Psoas muscle (tissue), 8 donors: ENCODE results near the gene ZC3H8. TPM values are rescaled to one million over a fixed set of nuclear protein-coding genes. Genes with fewer than 3 reads are reported as not detected.
"Not testable (repeated sequence)": the region's sequence is repeated elsewhere in the genome, so short reads cannot be mapped to it uniquely, and the experiment has no call there.

Source experiments
- ATAC-seq, 4 donors: fragments of 200-7000 bp; cut with Tn5 transposase; one replicate each; pipeline ENCODE4 v1.9.1; 2020; ENCODE audit warnings: moderate library complexity in 3 of 4, mild to moderate bottlenecking in 2 of 4
- DNase-seq, 2 donors: peaks; one replicate each; pipeline ENCODE4 v3.0.0-alpha.2; 2020
- H3K27ac ChIP-seq: fragments of 200-600 bp; one replicate; pipeline ENCODE4 v1.8.0; 2022
- H3K27me3 ChIP-seq, 3 donors: fragments of 200-600 bp in 1 of 3; one replicate each; pipeline versions ENCODE4 v1.6.1 to v1.8.0; 2013 to 2022; ENCODE audit warnings: low read length in 2 of 3, mild to moderate bottlenecking in 2 of 3, moderate library complexity in 1 of 3; ENCODE audit not compliant: insufficient read depth in 3 of 3
- H3K36me3 ChIP-seq, 2 donors: fragments of 200-600 bp in 1 of 2; one replicate each; pipeline versions ENCODE4 v1.6.1 to v1.8.0; 2013 to 2022; ENCODE audit warnings: low read depth in 1 of 2, mild to moderate bottlenecking in 1 of 2, moderate library complexity in 1 of 2; ENCODE audit not compliant: insufficient read depth in 1 of 2
- H3K4me1 ChIP-seq: fragments of 200-600 bp; one replicate; pipeline ENCODE4 v1.8.0; 2022
- H3K4me3 ChIP-seq: fragments of 200-600 bp; one replicate; pipeline ENCODE4 v1.8.0; 2022; ENCODE audit warnings: mild to moderate bottlenecking
- H3K9me3 ChIP-seq: fragments of 200-600 bp; one replicate; pipeline ENCODE4 v1.8.0; 2022
- WGBS, 3 donors: extraction: QIAGEN DNeasy Blood & Tissue Kit; methylation state at CpG; one replicate each; pipeline versions ENCODE4 v1.1.6 to v1.1.7; 2013; 5-methylcytosine and 5-hydroxymethylcytosine counted together
- intact Hi-C, 2 donors: fragments of 100-400 bp; cut with DNase I; formaldehyde crosslinking; loops; one replicate each; pipeline versions ENCODE4 v1.11.0 to v1.14.2; 2022
- polyA plus RNA-seq, 3 donors: library from polyadenylated mRNA; stranded (reverse); fragments of 200-250 nt; gene quantifications; one replicate each; pipeline ENCODE4 v1.2.3, GENCODE V29; 2013
- total RNA-seq, 4 donors: library from RNA; stranded (reverse); fragmentation: NEBNext Ultra II Directional in 2 of 4; extraction: Animal tissue kit (Norgen Biotek cat#: 25700) in 2 of 4; gene quantifications; one replicate each; pipeline versions ENCODE4 v1.2.1 to v1.2.4, GENCODE V29; 2021 to 2023
- TF ChIP-seq, protein P1 (sequence below): fragments of 200-600 bp; IDR thresholded peaks from one replicate; pipeline ENCODE4 v1.8.0; 2022; ENCODE audit warnings: antibody characterized with exemption
- donor health status: healthy with polysubstance abuse.
- donor health status: DM: no; HTN: no; CAD: no; lungs with moderate emphysema.
- donor health status: Bipolar disorder and iron deficiency.
- donor health status: healthy.
- donor health status: DM: yes; HTN: yes; CAD: no.
- donor health status: DM: no; HTN: no; CAD: no.
- donor health status: DM: no; HTN: no; CAD: no.
- donor health status: DM: yes; HTN: yes; CAD: no.

Gene ZC3H8
- total and polyA plus RNA-seq, 7 donors, result 8.3 to 22.5 (median 15.2) TPM

DNA sequence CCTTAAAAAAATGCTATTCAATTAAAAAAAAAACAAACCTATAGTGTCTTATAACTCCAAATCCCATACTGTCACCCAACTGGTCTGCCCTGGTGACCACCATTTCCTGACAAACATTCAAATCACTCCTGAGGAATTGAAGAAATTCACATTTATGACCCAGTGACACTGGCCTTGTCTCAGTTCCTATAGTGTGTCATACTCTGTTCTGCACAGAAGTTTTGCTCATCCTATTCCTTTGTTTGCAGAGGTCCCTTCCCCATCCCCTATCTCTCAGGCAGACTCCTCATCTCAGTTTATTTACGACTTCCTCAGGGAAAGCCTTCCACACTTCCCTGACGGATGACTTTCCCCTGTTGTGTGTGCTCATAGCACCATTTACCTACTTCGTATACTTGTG, 35.2 kb upstream of the ZC3H8 start:
- H3K27me3 ChIP-seq, result no peaks in the 10 kb centered on the region
- H3K4me3 ChIP-seq, result no peak overlapping the region
- intact Hi-C loops, result no loop called here
- H3K36me3 ChIP-seq, result no peaks in the 10 kb centered on the region
- no peak for DNase-seq
- no peak for ATAC-seq
- H3K4me1 ChIP-seq, result peaks cover 4% of the 10 kb centered on the region
- TF ChIP-seq, protein P1, sequence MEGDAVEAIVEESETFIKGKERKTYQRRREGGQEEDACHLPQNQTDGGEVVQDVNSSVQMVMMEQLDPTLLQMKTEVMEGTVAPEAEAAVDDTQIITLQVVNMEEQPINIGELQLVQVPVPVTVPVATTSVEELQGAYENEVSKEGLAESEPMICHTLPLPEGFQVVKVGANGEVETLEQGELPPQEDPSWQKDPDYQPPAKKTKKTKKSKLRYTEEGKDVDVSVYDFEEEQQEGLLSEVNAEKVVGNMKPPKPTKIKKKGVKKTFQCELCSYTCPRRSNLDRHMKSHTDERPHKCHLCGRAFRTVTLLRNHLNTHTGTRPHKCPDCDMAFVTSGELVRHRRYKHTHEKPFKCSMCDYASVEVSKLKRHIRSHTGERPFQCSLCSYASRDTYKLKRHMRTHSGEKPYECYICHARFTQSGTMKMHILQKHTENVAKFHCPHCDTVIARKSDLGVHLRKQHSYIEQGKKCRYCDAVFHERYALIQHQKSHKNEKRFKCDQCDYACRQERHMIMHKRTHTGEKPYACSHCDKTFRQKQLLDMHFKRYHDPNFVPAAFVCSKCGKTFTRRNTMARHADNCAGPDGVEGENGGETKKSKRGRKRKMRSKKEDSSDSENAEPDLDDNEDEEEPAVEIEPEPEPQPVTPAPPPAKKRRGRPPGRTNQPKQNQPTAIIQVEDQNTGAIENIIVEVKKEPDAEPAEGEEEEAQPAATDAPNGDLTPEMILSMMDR, result no peak
- 79 to 92% (median 82%) methylated on average over 3 of the region's 3 CpGs for WGBS, 3 donors
- H3K27ac ChIP-seq, result no peak overlapping the region
- H3K9me3 ChIP-seq, result no peaks in the 10 kb centered on the region

DNA sequence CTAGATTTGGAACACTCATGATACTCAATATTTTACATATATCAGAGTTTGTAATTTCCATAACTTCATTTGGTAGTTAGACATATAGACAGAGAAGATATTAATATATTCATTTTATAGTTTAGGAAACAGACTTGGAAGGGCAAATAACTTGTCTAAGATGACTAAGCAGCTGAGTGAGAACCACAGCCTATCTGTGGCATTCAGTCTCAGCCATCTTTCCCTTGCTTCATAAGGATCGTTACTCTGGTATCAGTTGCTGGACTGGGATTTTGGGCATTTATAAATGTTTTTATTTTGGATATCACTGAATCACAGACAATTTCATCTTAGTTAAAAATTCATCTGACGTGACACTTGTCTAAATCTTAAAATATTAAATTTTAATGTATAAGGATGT, 28.7 kb upstream of the ZC3H8 start:
- WGBS, 3 donors, result 63 to 76% (median 72%) methylated on average over 2 of the region's 2 CpGs
- H3K36me3 ChIP-seq, H3K27me3 ChIP-seq, intact Hi-C loops, DNase-seq, H3K9me3 ChIP-seq: not testable (repeated sequence)
- ATAC-seq, result peak; percentile 61 to 80 (median 72)
- Histone ChIP-seq H3K4me1 (peaks cover 15% of the 10 kb centered on the region), H3K27ac (peak overlapping the region; percentile 68), H3K4me3 (peak overlapping the region; percentile 22)

DNA sequence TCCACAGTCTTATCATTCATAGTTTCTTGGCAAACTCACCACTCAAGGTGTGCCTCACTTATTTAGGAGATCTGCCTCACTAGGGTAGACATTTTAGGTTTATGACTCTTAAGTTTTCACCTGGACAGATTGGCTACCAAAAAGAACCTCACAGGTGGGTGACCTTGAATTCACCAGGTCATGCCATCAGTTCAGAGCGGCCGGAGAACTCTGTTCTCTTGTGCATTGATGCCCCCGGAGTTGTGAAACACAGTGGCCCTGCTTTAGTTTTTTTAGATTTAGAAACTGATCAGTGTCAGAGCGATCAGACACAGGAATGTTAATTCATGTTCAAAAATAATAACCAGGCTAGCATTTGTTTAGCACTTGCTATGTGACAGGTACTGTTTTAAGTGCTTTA, 27.2 kb upstream of the ZC3H8 start:
- H3K9me3 ChIP-seq, H3K36me3 ChIP-seq, H3K27me3 ChIP-seq, DNase-seq, intact Hi-C loops, H3K4me3 ChIP-seq, ATAC-seq: not testable (repeated sequence)
- H3K4me1 ChIP-seq, result peaks cover 18% of the 10 kb centered on the region
- H3K27ac ChIP-seq, result peak overlapping the region; percentile 68
- WGBS, 3 donors, result 90 to 98% (median 94%) methylated on average over 4 of the region's 4 CpGs

DNA sequence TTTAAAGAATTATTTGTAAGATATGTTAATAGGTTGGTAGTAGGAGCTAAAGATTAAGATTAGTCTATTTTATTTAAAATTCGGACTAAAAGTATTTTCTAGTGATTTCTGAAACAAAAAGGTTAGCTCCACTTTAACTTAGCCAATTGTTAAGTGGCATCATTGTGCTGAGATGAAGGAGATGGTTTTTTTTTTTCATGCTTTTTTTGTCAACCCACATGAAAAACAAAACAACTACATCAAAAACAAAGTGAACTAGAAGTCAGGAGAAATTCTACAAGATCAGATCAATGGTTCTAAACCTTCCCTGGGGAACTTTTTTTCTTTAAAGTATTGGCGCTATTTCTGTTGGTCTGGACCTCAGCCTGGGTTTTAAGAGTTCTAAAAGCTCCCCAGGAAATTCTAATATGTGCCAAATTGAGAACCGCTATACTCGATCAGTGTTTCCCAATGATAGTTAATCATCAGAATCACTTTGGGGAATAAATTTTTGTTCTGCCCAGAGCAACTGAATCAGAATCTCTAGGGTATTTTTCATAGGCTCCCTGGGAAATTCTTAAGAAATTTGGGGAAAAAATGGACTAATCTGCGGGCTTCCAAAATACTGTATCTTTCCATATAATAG, 22.9 kb upstream of the ZC3H8 start:
- ATAC-seq, result no peak
- WGBS, 3 donors, result 76 to 79% (median 77%) methylated on average over 5 of the region's 5 CpGs
- intact Hi-C loops, result loop anchor here in 1 of 2 donors (10.0 kb wide), 1 partner anchor 307 kb away; the partner anchor contains the start of gene CHCHD5

DNA sequence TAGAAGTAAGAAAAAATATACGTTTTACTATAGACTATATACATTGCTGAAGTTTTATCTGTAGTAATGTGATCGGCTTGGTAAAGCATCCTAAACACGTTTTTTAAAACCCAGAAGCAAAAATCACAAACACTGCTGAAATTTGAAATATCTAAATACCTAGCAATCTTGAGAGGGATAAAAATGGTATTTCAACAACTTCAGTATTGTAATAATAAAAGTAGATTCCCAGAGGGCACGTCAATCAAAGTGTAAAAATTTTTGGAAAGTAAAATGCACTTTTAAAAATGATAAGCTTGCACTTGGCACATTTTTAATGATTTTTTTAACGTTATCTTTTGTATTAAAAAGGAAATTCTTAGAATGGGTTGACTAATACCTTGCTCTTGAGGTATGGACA, 22.1 kb upstream of the ZC3H8 start:
- ATAC-seq (no peak), DNase-seq (no peak)
- no peaks in the 10 kb centered on the region for H3K27me3 ChIP-seq
- WGBS, 3 donors, result 55 to 73% (median 65%) methylated on average over 5 of the region's 5 CpGs
- H3K9me3 ChIP-seq, result no peaks in the 10 kb centered on the region
- peak overlapping the region; percentile 91 for H3K4me3 ChIP-seq
- TF ChIP-seq, protein P1, result no peak
- peaks cover 6% of the 10 kb centered on the region for H3K4me1 ChIP-seq
- intact Hi-C loops, result loop anchor here in 1 of 2 donors (10.0 kb wide), 1 partner anchor 308 kb away; the partner anchor contains the start of gene CHCHD5
- H3K27ac ChIP-seq, result peak overlapping the region; percentile 100
- H3K36me3 ChIP-seq, result no peaks in the 10 kb centered on the region

More for the DNA sequence above, 22.9 kb upstream of the ZC3H8 start:
- peak overlapping the region; percentile 100 for H3K27ac ChIP-seq
- no peak overlapping the region for H3K4me3 ChIP-seq
- peaks cover 10% of the 10 kb centered on the region for H3K4me1 ChIP-seq
- H3K9me3 ChIP-seq, result no peaks in the 10 kb centered on the region
- no peak for DNase-seq
- H3K36me3 ChIP-seq, result no peaks in the 10 kb centered on the region
- no peaks in the 10 kb centered on the region for H3K27me3 ChIP-seq
- TF ChIP-seq, protein P1, result no peak
